GM08714 (cell line): ENCODE data around the gene KLK12.
"Not testable (repeated sequence)": the region's sequence is repeated elsewhere in the genome, so short reads cannot be mapped to it uniquely, and the experiment has no call there.

Experiments used
- H3K4me3 ChIP-seq: fragments of 200-500 bp; sonication (Bioruptor generic); 2 replicates; pipeline ENCODE4 v1.5.1; 2014; ENCODE audit warnings: mild to moderate bottlenecking, low read length, inconsistent platforms
- ZNF274 ChIP-seq: IDR thresholded peaks from 2 replicates; pipeline ENCODE4 v1.6.1; 2012; ENCODE audit warnings: mild to moderate bottlenecking, low read depth, low read length

The KLK12 gene

GRCh38 chr19:50998686-50999085 is 36.1 kb downstream of the KLK12 start:
- no peak for TF ChIP-seq ZNF274
- no peak overlapping the region for H3K4me3 ChIP-seq

GRCh38 chr19:50998061-50998460 is 36.7 kb downstream of the KLK12 start:
- no peak overlapping the region for H3K4me3 ChIP-seq
- TF ChIP-seq ZNF274: no peak

- no peak for TF ChIP-seq ZNF274
- no peak overlapping the region for H3K4me3 ChIP-seq
Observed at GRCh38 chr19:50994129-50994528, 40.7 kb downstream of the KLK12 start.

GRCh38 chr19:50992666-50993035 is 42.2 kb downstream of the KLK12 start:
- H3K4me3 ChIP-seq: no peak overlapping the region
- TF ChIP-seq ZNF274: no peak

GRCh38 chr19:50984416-50984815 is 50.4 kb downstream of the KLK12 start:
- not testable (repeated sequence) for H3K4me3 ChIP-seq

GRCh38 chr19:50983625-50984292 is 51.0 kb downstream of the KLK12 start, which contains the start of gene KLK7:
Gene KLK7, minus strand, starts transcription at chr19:50983917. Its CDS starts 1,518 bp downstream, at chr19:50982399.
- no peak within 1 kb of the TSS for H3K4me3 ChIP-seq
- no peak for TF ChIP-seq ZNF274

GRCh38 chr19:50982186-50982585 is 52.6 kb downstream of the KLK12 start:
- no peak for TF ChIP-seq ZNF274
- no peak overlapping the region for H3K4me3 ChIP-seq

- H3K4me3 ChIP-seq: no peak overlapping the region
- no peak for TF ChIP-seq ZNF274
Observed at GRCh38 chr19:50981587-50982146, 53.1 kb downstream of the KLK12 start.

- TF ChIP-seq ZNF274: no peak
- H3K4me3 ChIP-seq: no peak overlapping the region
Observed at GRCh38 chr19:50980208-50980607, 54.6 kb downstream of the KLK12 start.

GRCh38 chr19:50979758-50980157 is 55.0 kb downstream of the KLK12 start:
- TF ChIP-seq ZNF274: no peak
- no peak overlapping the region for H3K4me3 ChIP-seq
